Jurkat, Clone E6-1 (cell line): Measurements from ENCODE around the gene SERPINB2.

ENCODE experiments used
- DNase-seq: peaks from one replicate; pipeline ENCODE4 v3.0.0-alpha.2; 2011; ENCODE audit warnings: low read depth, low spot score
- H3K4me3 ChIP-seq: 2 replicates; pipeline ENCODE4 v1.5.1; 2011; ENCODE audit warnings: mild to moderate bottlenecking, low read length, control low read depth, moderate library complexity

The SERPINB2 gene

DNA sequence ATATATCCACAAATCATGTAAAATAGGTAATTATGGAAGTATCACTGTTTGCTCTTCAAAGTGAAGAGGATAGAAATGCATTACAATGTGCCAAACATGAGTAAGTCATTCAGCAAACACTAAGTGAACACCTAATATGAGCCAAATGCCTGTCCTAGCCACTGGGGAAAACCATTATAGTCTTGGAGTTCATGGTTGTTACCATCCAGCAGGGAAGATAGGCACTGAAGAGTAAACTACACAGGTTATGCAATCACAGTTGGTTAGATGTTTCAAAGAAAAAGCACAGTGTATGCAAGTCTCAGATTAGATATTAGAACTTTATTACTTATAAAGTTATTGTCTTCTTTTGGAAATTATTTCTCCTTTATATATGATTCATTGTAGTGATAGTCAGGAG, 3.9 kb upstream of the SERPINB2 start:
- H3K4me3 ChIP-seq: no peak overlapping the region
- DNase-seq: no peak

DNA sequence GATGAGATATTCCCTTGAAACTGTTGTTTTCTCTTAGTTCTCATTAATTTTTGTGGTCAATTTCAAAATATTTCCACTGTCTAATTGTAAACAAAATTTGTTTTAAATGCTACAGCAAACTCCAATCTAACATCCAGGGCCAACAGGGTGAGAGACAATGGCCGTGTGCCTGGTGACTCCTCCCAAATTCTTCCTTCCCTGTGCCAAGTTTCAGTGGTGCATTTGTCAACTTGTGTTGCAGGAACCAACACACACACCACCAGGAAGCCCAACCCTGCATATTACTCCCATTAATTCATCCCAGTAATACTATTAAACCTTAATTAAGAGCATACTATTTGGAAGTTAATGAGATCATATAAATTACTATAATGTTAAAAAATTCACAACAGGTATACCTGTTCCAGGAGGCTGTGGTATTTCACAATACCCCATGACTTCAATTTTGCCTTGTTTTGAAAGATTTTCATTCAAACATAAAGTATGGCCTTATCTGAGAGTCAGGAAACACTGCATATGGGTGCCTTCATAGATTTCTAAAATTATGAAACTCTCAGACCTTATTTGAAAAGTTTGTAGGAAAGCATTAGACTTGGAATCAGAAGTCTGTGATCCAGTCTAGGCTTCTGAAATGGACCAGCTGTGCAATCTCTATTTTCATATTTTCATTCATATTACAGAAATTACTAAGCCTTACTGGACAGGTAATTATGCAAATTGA, 1.1 kb downstream of the SERPINB2 start:
- DNase-seq: no peak
- no peak overlapping the region for H3K4me3 ChIP-seq

DNA sequence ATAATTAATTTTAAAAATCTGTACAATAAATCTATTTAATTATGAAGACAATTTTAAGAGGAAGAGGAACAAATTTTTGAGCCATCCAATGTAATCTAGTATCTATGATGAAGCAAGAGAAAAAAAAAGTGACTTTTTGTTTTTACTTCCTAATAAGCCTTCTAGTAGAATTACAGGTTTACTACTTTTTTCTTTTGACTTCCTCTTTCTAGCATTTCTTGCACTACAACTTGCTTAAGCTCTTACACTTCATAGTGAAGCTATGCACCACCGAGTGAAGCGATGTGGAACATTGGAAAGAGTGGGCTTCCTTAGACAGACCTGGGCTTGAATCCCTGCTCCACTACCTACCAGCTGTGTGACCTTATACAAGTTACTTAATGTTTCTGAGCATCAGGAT, 2.1 kb downstream of the SERPINB2 start:
- H3K4me3 ChIP-seq: no peak overlapping the region
- DNase-seq: no peak

DNA sequence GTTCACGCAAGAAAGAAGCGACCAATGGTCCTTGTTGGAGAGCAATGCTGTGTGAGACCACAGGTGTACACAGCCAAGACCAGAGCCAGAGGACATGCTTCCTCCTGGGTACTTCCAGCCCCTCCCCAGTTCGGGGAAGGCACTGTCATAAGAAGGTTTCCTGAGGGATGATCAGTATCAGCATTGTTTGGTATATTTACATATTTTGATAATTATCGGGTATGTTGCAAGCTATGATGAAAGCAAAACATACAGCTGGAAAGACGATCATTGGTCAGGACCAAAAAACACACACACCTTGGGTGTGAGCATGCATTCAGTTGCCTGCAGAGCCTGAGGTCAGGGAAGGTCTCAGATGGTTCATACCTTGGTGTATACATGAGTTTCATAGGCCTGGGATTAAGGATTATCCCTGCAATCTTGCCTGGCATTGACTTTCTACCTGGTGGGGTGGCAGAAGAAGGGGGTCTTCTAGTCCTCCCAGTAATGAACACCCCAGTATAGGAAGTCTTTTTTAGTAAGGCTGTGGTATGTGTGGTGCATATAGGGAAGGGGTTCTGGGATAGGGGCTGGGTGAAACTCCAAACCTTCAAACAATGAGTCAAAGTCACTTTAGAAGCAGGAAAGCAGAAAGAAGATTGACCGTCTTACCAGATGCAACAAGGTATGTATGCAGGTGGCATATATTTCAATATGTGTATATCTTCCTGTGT, 2.9 kb downstream of the SERPINB2 start:
- no peak for DNase-seq

DNA sequence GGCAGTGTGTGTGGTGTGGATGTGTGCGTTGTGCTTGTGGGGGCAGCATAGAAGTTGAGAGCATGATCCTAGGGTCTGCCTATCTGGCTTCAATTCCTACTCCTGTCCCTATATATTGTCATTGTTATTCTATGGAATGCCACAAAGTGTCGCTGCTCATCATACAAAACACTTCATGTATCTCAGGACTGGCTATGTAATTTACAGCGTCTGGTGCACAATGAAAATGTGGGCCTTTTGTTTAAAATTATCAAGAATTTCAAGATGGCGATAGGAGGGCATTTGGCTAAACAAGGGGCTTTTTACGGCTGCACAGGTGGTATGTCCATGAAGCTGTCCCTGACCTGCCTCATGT, 3.4 kb downstream of the SERPINB2 start:
- H3K4me3 ChIP-seq: no peak overlapping the region
- DNase-seq: peak; percentile 56

More for the DNA sequence above, 2.9 kb downstream of the SERPINB2 start:
- no peak overlapping the region for H3K4me3 ChIP-seq

DNA sequence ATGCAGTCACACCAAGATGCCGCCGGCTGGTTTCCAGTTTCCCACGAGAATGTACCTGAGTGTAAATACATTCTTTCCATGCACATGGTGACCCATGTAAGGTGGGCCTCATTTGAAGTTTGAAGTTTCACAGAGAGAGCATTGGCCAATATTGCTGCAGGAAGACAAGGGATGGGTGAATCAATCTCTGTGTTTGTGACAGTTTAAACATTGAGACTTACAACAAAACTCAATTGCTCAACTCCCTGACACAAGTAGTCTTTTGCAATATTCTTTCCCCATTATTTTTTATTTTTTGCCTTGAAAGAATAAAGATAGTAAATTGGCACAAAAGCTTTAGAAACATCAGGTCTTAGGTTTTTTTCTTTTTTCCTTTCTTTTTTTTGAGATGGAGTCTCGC, 5.1 kb downstream of the SERPINB2 start:
- no peak for DNase-seq
- no peak overlapping the region for H3K4me3 ChIP-seq

DNA sequence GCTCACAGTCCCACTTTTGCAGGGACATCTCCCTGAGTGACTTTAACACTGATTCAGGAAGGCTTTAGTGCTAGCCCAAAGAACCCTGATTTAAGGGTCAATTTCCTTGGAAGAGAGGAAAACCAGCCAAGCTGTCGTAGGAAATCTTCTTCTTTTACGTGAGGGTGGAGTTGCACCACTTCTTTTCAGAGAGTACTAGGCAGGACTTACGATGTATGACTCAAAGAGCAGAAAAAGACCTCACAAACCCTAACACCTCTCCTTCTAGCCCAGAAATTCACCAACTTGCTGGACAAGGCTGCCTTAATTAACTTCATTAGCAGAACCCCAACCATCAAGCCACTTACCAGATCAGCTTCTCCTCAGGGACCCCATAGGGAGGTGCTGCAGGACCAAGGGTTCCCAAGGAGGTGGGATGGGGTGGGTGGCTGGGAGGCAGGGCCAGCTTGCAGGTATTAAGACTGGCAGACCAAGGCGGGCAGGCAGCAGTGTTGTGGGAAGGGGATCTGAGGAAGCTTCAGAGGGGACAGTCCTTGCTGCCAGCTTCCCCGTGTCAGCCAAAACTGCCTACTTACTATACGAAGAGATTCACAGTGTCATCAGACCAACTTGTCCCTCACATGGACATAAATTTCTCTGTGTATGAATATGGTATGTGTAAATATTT, 6.7 kb downstream of the SERPINB2 start:
- H3K4me3 ChIP-seq: no peak overlapping the region
- no peak for DNase-seq

DNA sequence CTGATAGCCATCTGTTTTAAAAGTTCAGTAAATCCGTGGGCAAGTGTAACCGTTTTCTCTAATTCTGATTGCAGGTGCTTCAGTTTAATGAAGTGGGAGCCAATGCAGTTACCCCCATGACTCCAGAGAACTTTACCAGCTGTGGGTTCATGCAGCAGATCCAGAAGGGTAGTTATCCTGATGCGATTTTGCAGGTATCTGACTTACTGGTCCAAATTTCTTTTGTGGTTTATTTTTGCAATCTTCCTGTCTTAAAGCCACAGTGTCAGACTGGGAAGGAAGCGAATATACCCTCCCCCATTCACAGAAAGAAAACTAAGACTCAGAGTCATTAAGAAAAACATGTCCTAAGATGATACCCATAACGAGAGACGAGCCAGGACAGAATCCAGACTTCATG, 7.7 kb downstream of the SERPINB2 start:
- DNase-seq: peak; percentile 41
- no peak overlapping the region for H3K4me3 ChIP-seq

DNA sequence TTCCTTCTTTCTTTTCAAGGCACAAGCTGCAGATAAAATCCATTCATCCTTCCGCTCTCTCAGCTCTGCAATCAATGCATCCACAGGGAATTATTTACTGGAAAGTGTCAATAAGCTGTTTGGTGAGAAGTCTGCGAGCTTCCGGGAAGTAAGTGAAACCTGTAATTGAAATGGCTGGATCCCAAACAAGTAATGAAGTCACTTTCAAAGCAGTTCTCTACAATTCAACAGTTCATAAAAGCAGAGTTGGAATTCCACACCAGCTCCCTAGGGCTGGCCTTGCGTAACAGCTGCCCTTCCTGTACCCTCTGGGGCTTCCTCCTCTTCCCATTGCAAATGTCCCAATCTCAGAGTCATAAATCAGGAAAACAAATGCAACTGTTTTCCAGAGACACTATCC, 9.6 kb downstream of the SERPINB2 start:
- no peak for DNase-seq
- H3K4me3 ChIP-seq: no peak overlapping the region

DNA sequence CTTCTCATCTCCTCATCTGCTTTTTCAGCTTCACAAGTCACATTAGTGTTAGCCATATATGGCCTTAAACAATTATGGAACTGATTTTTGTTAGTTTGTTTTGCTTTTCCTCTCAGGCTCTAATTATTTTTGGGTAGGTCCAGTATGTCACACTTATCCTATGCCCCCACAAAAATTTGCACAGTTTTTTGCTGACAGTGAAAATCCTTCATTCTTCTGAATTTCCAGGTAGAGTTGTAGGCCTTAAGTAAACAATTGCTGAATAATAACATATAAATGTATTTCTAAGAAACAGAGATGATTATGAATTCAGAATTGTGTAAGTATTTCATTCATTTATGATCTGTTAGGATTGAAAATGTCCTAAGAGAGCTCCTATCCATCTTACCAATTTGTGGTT, 11.7 kb downstream of the SERPINB2 start:
- no peak for DNase-seq
- H3K4me3 ChIP-seq: no peak overlapping the region

DNA sequence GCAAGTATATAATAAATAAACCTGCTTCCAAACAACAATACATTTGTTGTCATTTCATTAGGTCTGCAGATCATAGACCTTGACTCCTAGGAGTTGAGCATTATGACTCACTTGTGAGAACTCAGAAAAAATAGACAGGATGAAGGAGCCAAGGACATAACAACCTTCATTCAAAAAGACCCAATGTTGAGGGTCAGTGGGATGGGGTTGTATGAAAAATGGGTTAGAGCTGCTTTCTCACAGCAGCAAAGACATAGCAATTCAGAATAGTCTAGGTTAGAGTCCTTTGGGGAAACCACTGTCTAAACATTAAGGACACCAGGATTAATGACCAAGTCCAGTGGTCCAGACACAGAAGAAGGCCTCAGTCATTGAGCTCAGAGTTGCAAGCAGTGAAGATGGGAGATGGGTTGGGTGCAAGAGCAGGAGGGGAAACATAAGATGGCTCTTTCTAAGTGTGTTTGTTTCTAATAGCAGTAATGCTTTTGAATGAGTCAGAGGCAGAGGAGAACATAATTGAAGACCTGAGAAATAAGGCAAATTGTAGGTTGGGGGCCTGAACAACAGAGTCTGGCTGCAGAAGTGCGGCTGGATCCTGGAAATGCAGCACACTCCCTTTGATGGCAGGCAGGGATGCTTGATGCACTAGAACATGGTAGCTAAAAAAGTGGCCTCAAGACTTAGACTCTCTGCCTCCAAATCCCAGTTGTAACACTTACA, 16.5 kb downstream of the SERPINB2 start:
- no peak for DNase-seq
- no peak overlapping the region for H3K4me3 ChIP-seq

DNA sequence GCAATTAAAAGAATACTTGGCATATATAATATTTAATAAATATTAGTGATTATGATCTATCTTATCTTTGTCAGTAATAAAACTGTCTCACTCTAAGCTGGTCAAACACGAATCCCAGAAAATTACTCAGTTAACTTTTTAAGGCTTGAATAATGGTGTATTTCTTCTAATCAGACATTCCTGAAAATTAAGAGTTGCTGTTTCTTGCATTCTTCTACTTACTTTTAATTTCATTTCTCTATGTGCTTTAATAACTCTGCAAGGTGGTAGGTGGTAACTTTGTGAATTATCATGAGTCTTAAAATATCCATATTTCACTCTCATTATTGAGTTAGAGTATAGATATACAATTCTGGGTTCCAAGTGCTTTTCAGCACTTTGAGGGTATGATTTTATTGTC, 17.2 kb downstream of the SERPINB2 start:
- no peak for DNase-seq
- no peak overlapping the region for H3K4me3 ChIP-seq

DNA sequence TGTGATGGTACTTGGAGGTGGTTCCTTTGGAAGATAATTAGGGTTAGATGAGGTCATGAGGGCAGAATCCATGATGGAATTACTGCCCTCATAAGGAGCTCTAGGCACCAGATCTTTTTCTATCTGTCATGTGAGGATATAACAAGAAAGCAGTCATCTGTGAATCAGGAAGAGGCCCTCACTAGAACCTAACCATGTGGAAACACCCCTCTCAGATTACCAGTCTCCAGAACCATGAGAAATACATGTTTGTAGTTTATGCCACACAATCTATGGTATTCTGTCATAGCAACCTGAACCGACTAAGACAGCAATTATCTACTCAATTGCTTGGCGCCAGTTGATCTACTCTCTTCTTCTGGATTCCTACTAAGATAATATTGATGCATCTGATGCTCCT, 17.9 kb downstream of the SERPINB2 start:
- DNase-seq: no peak
- H3K4me3 ChIP-seq: no peak overlapping the region

DNA sequence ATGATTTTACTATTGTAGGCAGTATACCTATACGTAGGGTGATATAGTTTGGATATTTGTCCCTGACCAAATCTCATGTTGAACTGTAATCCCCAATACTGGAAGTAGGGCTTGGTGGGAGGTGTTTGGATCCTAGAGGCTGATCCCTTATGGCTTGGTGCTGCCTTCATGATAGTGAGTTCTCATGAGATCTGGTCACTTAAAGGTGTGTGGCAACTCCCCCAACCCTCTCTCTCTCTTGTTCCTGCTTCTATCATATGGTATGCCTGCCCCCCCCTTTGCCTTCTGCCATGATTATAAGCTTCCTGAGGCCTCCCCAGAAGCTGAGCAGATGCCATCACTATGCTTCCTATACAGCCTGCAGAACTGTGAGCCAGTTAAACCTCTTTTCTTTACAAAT, 18.6 kb downstream of the SERPINB2 start:
- DNase-seq: no peak
- H3K4me3 ChIP-seq: no peak overlapping the region

DNA sequence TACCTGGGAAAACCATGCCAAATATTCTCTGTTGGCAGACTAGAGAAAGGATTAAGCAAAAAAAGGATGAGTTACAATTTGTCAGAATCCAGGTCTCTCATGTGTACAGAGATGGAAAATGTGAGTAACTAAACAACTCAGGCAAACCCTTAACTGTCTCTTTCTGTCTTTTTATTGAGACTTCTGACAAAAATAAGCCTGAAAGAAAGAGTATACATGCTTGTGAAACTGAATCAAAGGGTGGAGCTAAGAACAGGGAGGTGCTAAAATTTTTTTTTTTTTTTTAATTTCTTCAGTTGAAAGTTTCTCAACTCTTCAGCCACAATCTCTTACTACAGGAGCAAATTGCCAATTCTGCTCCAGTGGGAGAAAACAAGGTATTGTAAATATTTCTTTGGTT, 20.2 kb downstream of the SERPINB2 start, which contains the start of gene SERPINB10:
SERPINB10 (plus strand) TSS at position 295 of the 400 bp plus-strand sequence. CDS start 7,553 bp downstream, outside the sequence.
- H3K4me3 ChIP-seq: no peak within 1 kb of the TSS
- no peak for DNase-seq

DNA sequence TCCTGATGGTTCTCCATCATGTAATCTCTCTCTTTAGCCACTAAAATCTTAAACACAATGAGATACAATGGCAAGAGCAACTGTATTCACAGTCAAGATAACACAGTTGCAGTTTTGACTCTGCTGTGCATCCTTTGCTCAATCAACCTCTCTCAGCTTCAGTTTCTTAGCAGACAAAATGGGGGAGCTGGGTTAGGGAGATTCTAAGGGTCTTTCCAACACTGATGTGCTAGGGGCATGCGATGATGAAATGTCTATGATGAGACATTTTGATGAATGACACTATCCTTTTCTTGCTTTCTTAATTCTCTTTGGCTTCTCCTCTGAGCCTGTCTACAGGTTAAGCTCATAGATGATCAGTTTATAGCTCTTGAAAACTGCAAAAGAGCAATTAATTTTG, 21.4 kb downstream of the SERPINB2 start:
- H3K4me3 ChIP-seq: no peak overlapping the region
- no peak for DNase-seq

DNA sequence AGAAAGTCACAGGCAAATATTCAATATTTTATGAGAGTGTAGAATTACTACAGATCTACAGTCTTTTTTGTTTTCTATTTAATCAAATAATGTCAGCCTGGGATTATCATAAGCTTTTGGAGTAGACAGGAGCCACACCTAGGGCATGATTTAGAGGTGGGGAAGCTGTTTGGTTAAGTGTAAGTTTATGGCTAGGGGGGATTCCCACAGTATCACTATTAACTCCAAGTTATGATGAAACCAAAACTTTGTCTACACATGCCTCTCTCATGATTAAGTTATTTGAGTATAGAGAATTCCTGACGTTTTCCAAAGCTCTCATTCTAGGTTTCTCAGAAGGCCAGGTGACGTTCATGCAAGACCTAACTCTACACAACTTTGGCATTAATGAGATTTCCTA, 22.4 kb downstream of the SERPINB2 start:
- DNase-seq: no peak
- no peak overlapping the region for H3K4me3 ChIP-seq

DNA sequence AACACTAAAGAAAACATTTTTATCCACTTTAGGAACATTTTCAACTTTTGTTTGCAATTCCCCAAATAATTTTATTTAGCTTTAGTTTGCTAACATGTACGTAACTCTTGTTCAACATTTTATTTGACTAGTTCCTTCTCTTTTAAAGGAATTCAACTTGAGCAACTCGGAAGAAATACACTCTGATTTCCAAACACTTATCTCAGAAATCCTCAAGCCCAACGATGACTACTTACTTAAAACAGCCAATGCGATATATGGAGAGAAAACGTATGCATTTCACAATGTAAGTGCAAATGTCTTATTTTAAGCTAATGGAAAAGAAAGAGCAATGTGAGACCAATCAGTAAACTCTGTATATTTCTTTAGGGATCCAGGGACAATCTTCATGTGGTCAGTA, 30.3 kb downstream of the SERPINB2 start:
- no peak for DNase-seq
- no peak overlapping the region for H3K4me3 ChIP-seq

DNA sequence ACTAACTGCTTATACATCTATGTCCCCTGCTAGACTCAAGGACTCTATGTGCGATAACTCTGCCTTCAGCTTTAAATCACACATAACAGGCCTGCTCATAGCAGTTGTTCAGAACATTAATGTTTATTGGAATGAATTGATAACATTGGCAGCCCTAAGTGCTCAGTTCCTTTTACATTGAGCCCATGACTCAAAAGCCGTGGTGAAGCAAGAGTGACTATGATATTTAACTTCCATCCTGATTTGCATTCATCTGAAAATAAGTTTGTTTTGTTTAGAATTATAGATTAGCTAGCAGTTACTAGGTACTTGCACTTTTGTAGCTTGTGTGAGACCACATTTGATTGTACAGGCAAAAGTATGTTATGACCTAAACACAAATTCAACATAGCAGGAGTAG, 34.5 kb downstream of the SERPINB2 start:
- no peak for DNase-seq
- no peak overlapping the region for H3K4me3 ChIP-seq

DNA sequence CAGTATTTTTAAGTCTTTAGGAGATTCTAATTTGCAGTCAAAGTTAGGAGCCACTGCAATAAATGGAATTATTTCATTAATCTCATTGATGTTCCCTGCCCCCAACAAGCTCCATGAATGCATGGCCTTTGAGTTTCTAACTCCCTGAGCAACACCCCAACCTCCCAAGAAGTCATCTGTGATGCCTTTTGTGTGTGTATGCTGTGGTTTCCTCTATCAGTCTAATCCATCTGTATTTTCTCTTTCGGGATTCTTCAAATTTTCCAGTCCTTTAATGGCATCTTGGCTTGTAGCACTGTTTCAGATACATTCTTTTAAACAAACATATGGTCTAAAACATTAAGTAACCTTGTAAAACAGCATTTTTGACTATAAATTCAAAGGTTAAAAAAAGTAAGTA, 37.0 kb downstream of the SERPINB2 start:
- DNase-seq: no peak

More for the DNA sequence above, 37.0 kb downstream of the SERPINB2 start:
- H3K4me3 ChIP-seq: no peak overlapping the region
